BJ (cell line): ENCODE data around the gene CPED1. TPM values are rescaled to one million over a fixed set of nuclear protein-coding genes. Genes with fewer than 3 reads are reported as not detected.

Source experiments
- CTCF ChIA-PET: fragments of 350-600 bp; formaldehyde crosslinking; extraction: SDS; loops from one replicate; lab custom pipeline; 2021; ENCODE audit warnings: antibody characterized with exemption, inconsistent platforms; lab: Yijun Ruan, JAX
- POLR2A ChIA-PET: fragments of 300-600 bp; sonication (Branson Sonifier 250); formaldehyde crosslinking; extraction: SDS; loops from one replicate; lab custom pipeline; 2021; ENCODE audit warnings: antibody characterized with exemption; lab: Charles Lee
- DNase-seq: peaks from one replicate; pipeline ENCODE4 v3.0.0-alpha.2; 2011; ENCODE audit warnings: low read depth
- H3K27me3 ChIP-seq: 2 replicates; pipeline ENCODE4 v1.6.0; 2011; ENCODE audit warnings: low read length; ENCODE audit not compliant: control insufficient read depth, insufficient read depth
- H3K36me3 ChIP-seq: 2 replicates; pipeline ENCODE4 v1.5.1; 2011; ENCODE audit warnings: low read length; ENCODE audit not compliant: control insufficient read depth, insufficient read depth
- H3K4me3 ChIP-seq: 2 replicates; pipeline ENCODE4 v1.5.1; 2011; ENCODE audit warnings: low read depth, mild to moderate bottlenecking, control low read depth, low read length
- CTCF ChIP-seq: IDR thresholded peaks from 2 replicates; pipeline ENCODE4 v1.5.1; 2011; ENCODE audit warnings: low read depth, mild to moderate bottlenecking, control low read depth, inconsistent platforms, low read length, moderate library complexity; ENCODE audit not compliant: insufficient read depth
- polyA plus RNA-seq: library from polyadenylated mRNA; depleted of rRNA; stranded (reverse); fragments of >200 nt; gene quantifications from 2 replicates; pipeline ENCODE4 v1.2.3, GENCODE V29; 2011

CPED1 gene
- polyA plus RNA-seq, 1 experiment = 18.3 TPM

GRCh38 chr7:120960714-120961113, 27.8 kb upstream of the CPED1 start:
- POLR2A ChIA-PET = no interaction called here
- Histone ChIP-seq H3K36me3 (no peaks in the 10 kb centered on the region), H3K4me3 (no peak overlapping the region), H3K27me3 (no peaks in the 10 kb centered on the region)
- CTCF ChIA-PET = interaction anchor here (1.3 kb wide), 1 partner anchor 27 kb away, joined by 4 read pairs; the partner anchor contains the start of gene CPED1
- TF ChIP-seq CTCF = no peak
- DNase-seq = no peak

GRCh38 chr7:120961638-120962173, 26.8 kb upstream of the CPED1 start:
- POLR2A ChIA-PET = no interaction called here
- Histone ChIP-seq H3K36me3 (peaks cover 3% of the 10 kb centered on the region; the same call in 1 of the 2 replicates), H3K27me3 (no peaks in the 10 kb centered on the region), H3K4me3 (no peak overlapping the region)
- TF ChIP-seq CTCF = no peak
- CTCF ChIA-PET = interaction anchor here (1.3 kb wide), 1 partner anchor 26 kb away, joined by 4 read pairs; the partner anchor contains the start of gene CPED1
- DNase-seq = no peak

GRCh38 chr7:120964088-120964487, 24.4 kb upstream of the CPED1 start:
- TF ChIP-seq CTCF = no peak
- DNase-seq = no peak
- Histone ChIP-seq H3K4me3 (no peak overlapping the region), H3K36me3 (peaks cover 3% of the 10 kb centered on the region; the same call in 1 of the 2 replicates), H3K27me3 (no peaks in the 10 kb centered on the region)
- POLR2A ChIA-PET = no interaction called here
- CTCF ChIA-PET = interaction anchor here (1.0 kb wide), 1 partner anchor 22 kb away, joined by 3 read pairs; no protein-coding TSS in a partner anchor

- DNase-seq = no peak
- TF ChIP-seq CTCF = no peak
- Histone ChIP-seq H3K4me3 (no peak overlapping the region), H3K36me3 (peaks cover 6% of the 10 kb centered on the region; the same call in 1 of the 2 replicates), H3K27me3 (no peaks in the 10 kb centered on the region)
- ChIA-PET CTCF (interaction anchor here (0.7 kb wide), 1 partner anchor 13 kb away, joined by 3 read pairs; no protein-coding TSS in a partner anchor), POLR2A (no interaction called here)
Observed at GRCh38 chr7:120966961-120967360, 21.6 kb upstream of the CPED1 start.

- CTCF ChIA-PET = interaction anchor here (1.1 kb wide), 1 partner anchor 107 kb away, joined by 3 read pairs; no protein-coding TSS in a partner anchor
- TF ChIP-seq CTCF = no peak
- DNase-seq = no peak
- peaks cover 4% of the 10 kb centered on the region; the same call in 1 of the 2 replicates for H3K36me3 ChIP-seq
- POLR2A ChIA-PET = no interaction called here
- no peaks in the 10 kb centered on the region for H3K27me3 ChIP-seq
- H3K4me3 ChIP-seq = no peak overlapping the region
Observed at GRCh38 chr7:120973849-120974248, 14.7 kb upstream of the CPED1 start.
